NCI-H2196 treated with DMSO at 0.1 percent for 48 hours (cell line): ENCODE measurements around the gene AGAP3.

Experiments used
- DNase-seq: peaks from one replicate; lab custom pipeline; 2025; ENCODE audit not compliant: unreplicated experiment; lab: John Stamatoyannopoulos, UW

AGAP3 gene

GRCh38 chr7:151107882-151108281 is 21.6 kb downstream of the AGAP3 start:
- DNase-seq: no peak

GRCh38 chr7:151109094-151110048 is 23.1 kb downstream of the AGAP3 start:
- DNase-seq: no peak

- DNase-seq: no peak
Observed at GRCh38 chr7:151110236-151110940, 24.1 kb downstream of the AGAP3 start.

GRCh38 chr7:151110941-151111645 is 24.8 kb downstream of the AGAP3 start:
- DNase-seq: peak; percentile 6

- DNase-seq: no peak
Observed at GRCh38 chr7:151113344-151114150, 27.3 kb downstream of the AGAP3 start.

- no peak for DNase-seq
Observed at GRCh38 chr7:151114151-151115090, 28.1 kb downstream of the AGAP3 start.

- no peak for DNase-seq
Observed at GRCh38 chr7:151115121-151115835, 29.0 kb downstream of the AGAP3 start.

GRCh38 chr7:151115836-151116418 is 29.7 kb downstream of the AGAP3 start:
- no peak for DNase-seq

- no peak for DNase-seq
Observed at GRCh38 chr7:151116603-151117440, 30.5 kb downstream of the AGAP3 start.

- DNase-seq: no peak
Observed at GRCh38 chr7:151117565-151117964, 31.3 kb downstream of the AGAP3 start.

- no peak for DNase-seq
Observed at GRCh38 chr7:151118108-151119054, 32.1 kb downstream of the AGAP3 start.

GRCh38 chr7:151119055-151119415 is 32.8 kb downstream of the AGAP3 start:
- DNase-seq: no peak

- no peak for DNase-seq
Observed at GRCh38 chr7:151119902-151120301, 33.6 kb downstream of the AGAP3 start.

GRCh38 chr7:151120896-151121295 is 34.6 kb downstream of the AGAP3 start:
- DNase-seq: no peak

- DNase-seq: no peak
Observed at GRCh38 chr7:151121380-151122170, 35.3 kb downstream of the AGAP3 start.

- DNase-seq: no peak
Observed at GRCh38 chr7:151122276-151122675, 36.0 kb downstream of the AGAP3 start.
